Ovary (tissue), 3 donors: ENCODE measurements around the gene SLC12A9.

Experiments used
- CTCF ChIP-seq, 3 donors: fragments of 450-650 bp in 2 of 3; fragments of 200-600 bp in 1 of 3; IDR thresholded peaks; one replicate each; pipeline versions ENCODE4 v1.5.1 to v1.8.0; 2016 to 2022; ENCODE audit warnings: antibody characterized with exemption in 3 of 3, mild to moderate bottlenecking in 1 of 3
- EP300 ChIP-seq: sonication (generic); formaldehyde crosslinking; IDR thresholded peaks from one replicate; pipeline ENCODE4 v1.6.1; 2017; ENCODE audit warnings: antibody characterized with exemption
- POLR2A ChIP-seq: fragments of 450-650 bp; IDR thresholded peaks from one replicate; pipeline ENCODE4 v1.6.1; 2017; ENCODE audit warnings: antibody characterized with exemption, mild to moderate bottlenecking, moderate library complexity
- donor health status: DM: no; HTN: no; CAD: no.

GRCh38 chr7:100806276-100806675 is 46.2 kb upstream of the SLC12A9 start:
- TF ChIP-seq CTCF (IDR thresholded peaks at IDR 0.05) (no peak), POLR2A (no peak), EP300 (no peak)
